SK-N-SH treated with all-trans-retinoic acid at 6 μM for 48 hours (cell line): ENCODE results near the gene EML1.

Experiments used
- ARNTL ChIP-seq: fragments of 450-650 bp; formaldehyde crosslinking; IDR thresholded peaks from 2 replicates; pipeline ENCODE4 v1.5.0; 2020; ENCODE audit warnings: low read depth, mild to moderate bottlenecking, moderate library complexity, borderline replicate concordance
- BACH2 ChIP-seq: fragments of 250-450 bp; sonication (Bioruptor Pico); IDR thresholded peaks from 2 replicates; pipeline ENCODE4 v1.9.0; 2021; ENCODE audit warnings: mild to moderate bottlenecking, borderline replicate concordance
- CREB5 ChIP-seq: fragments of 250-450 bp; sonication (Bioruptor Pico); IDR thresholded peaks from 2 replicates; pipeline ENCODE4 v1.5.1; 2020; ENCODE audit warnings: low read depth, mild to moderate bottlenecking, moderate library complexity
- CSDC2 ChIP-seq: fragments of 250-450 bp; sonication (Bioruptor Pico); IDR thresholded peaks from 2 replicates; pipeline ENCODE4 v1.5.0; 2020; ENCODE audit warnings: mild to moderate bottlenecking, moderate library complexity
- ISL1 ChIP-seq: fragments of 250-450 bp; sonication (Bioruptor Pico); IDR thresholded peaks from 2 replicates; pipeline ENCODE4 v2.1.2; 2022; ENCODE audit warnings: mild to moderate bottlenecking, moderate library complexity
- PATZ1 ChIP-seq: fragments of 250-450 bp; sonication (Bioruptor Pico); IDR thresholded peaks from 2 replicates; pipeline ENCODE4 v1.8.0; 2020; ENCODE audit warnings: mild to moderate bottlenecking, moderate library complexity, borderline replicate concordance
- PPARA ChIP-seq: fragments of 250-450 bp; sonication (Bioruptor Pico); IDR thresholded peaks from 2 replicates; pipeline ENCODE4 v1.5.0; 2020; ENCODE audit warnings: mild to moderate bottlenecking, borderline replicate concordance
- RARB ChIP-seq: fragments of 250-450 bp; sonication (Bioruptor Pico); IDR thresholded peaks from 2 replicates; pipeline ENCODE4 v1.8.0; 2021; ENCODE audit warnings: mild to moderate bottlenecking, moderate library complexity
- SNAI2 ChIP-seq: fragments of 250-450 bp; sonication (Bioruptor Pico); IDR thresholded peaks from 2 replicates; pipeline ENCODE4 v1.5.0; 2020; ENCODE audit warnings: mild to moderate bottlenecking, moderate library complexity
- TCF4 ChIP-seq: fragments of 250-450 bp; sonication (Bioruptor Pico); IDR thresholded peaks from 2 replicates; pipeline ENCODE4 v1.8.0; 2021; ENCODE audit warnings: mild to moderate bottlenecking, moderate library complexity, borderline replicate concordance
- TSHZ2 ChIP-seq: fragments of 250-450 bp; sonication (Bioruptor Pico); IDR thresholded peaks from 2 replicates; pipeline ENCODE4 v1.5.0; 2020; ENCODE audit warnings: mild to moderate bottlenecking, moderate library complexity
- ZNF565 ChIP-seq: fragments of 450-650 bp; formaldehyde crosslinking; conservative IDR thresholded peaks from 2 replicates; pipeline ENCODE4 v1.5.0; 2020; ENCODE audit warnings: low read depth, mild to moderate bottlenecking, moderate library complexity
- ZNF8 ChIP-seq: fragments of 450-650 bp; formaldehyde crosslinking; IDR thresholded peaks from 2 replicates; pipeline ENCODE4 v1.5.0; 2020; ENCODE audit warnings: mild to moderate bottlenecking, moderate library complexity

GRCh38 chr14:99946652-99947489 is 153.7 kb downstream of the EML1 start:
- TF ChIP-seq TSHZ2 (CRISPR knock-in tag) (no peak), ZNF8 (CRISPR knock-in tag) (no peak), SNAI2 (CRISPR knock-in tag) (no peak), PPARA (no peak), TCF4 (CRISPR knock-in tag) (no peak), CSDC2 (CRISPR knock-in tag) (no peak), PATZ1 (CRISPR knock-in tag) (no peak), ISL1 (CRISPR knock-in tag) (no peak), RARB (CRISPR knock-in tag) (no peak), BACH2 (CRISPR knock-in tag) (no peak), ZNF565 (no peak), CREB5 (CRISPR knock-in tag) (no peak), ARNTL (CRISPR knock-in tag) (no peak)
